ENCODE data around the gene KAZN.
"Not testable (repeated sequence)": the region's sequence is repeated elsewhere in the genome, so short reads cannot be mapped to it uniquely, and the experiment has no call there.

The KAZN gene

DNA sequence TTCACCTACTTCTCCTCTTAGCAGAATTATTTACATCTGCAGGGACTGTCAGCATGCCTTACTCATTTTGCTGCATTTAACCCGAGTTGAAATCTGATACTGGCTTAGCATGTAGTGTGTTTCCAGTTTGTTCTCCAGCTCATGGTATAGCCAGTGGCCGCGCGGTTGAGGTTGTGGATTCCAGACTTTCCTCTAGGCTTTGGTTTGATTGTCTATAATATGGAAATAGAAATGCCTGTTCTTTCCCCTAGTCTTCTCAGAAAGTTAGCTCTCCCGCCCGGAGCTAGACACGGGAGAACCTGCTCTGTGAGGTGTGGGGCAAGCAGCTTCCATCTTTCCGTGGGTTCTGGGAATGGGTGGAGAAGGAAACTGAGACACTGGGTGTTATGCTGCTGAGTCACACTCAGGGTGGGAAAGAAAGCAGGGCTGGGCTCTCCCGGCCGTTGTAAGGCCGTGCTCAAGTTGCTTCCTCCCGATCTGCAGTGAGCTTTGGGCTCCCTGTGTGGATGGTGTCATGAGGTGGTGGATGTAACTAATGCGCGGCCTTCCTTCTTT lies 348.3 kb downstream of the KAZN start:
- no peak for DNase-seq

DNA sequence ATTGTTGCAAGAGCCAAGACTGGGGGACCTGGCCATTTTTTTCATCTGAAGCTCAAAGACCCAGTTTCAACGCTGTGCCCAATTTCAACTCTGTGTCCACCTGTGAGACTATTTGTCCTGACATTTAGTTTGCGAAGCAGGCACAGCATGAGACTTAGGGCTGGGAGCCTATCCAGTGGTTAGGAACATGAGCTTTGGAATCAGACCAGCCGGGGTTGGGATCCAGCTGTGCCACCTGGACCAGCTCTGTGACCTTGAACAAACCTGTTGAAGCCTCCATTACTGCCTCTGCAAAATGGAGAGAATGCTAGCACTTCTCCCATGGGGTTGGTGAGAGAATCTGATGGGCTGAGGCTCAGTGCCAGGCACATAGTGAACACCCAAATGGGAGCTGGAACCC lies 348.9 kb downstream of the KAZN start:
- no peak for DNase-seq

DNA sequence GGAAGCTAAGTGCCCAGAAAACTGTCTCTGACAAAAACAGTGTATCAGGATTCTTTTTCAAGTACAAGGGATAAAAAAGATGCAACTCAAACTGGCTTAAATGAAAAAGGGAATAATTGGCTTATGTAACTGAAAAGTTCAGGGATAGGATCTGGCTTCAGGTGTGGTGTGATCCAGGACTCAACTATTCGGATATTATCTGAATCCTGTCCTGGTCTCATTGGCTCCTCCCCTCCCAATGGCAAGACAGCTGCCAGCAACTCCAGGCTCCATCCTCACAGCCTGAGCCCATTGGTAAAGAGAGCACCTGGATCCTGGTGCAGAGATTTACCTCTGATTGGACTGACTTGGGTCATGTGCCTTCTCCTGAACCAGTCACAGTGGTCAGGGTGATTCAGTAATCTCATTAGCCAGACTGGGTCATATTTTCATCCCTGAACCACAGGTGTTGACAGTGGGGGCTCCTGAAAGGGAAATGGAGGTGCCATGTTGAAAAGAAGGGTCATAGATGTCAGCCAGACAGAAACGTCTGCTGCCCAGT lies 349.7 kb downstream of the KAZN start:
- no peak for DNase-seq

DNA sequence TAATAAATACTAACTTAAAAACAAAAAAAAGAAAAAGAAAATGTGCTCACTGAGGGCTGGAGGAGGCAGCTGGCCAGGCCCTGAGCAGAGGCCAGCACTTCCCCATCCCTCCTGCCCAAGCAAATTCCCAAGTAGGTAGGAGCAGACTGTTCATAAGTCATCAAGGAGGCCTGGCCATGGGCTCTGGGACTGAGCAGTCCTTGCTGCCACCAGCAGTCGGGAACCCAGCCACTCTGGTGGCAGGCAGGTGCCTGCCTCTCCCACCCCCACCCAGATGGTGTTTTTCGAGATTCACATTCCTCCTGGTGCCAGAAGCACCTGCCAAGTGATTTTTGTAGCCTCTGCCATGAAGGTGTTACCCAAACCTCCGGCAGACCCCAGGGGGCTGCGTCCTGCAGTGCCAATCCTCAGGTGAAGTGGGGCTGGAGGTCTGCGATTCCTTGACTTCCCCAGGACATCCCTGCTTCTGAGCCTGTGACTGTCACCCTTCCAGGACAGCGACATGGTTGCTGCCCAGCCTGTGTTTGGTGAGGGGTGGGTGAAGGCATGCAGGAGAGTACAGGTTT lies 350.9 kb downstream of the KAZN start:
- DNase-seq, result no peak

DNA sequence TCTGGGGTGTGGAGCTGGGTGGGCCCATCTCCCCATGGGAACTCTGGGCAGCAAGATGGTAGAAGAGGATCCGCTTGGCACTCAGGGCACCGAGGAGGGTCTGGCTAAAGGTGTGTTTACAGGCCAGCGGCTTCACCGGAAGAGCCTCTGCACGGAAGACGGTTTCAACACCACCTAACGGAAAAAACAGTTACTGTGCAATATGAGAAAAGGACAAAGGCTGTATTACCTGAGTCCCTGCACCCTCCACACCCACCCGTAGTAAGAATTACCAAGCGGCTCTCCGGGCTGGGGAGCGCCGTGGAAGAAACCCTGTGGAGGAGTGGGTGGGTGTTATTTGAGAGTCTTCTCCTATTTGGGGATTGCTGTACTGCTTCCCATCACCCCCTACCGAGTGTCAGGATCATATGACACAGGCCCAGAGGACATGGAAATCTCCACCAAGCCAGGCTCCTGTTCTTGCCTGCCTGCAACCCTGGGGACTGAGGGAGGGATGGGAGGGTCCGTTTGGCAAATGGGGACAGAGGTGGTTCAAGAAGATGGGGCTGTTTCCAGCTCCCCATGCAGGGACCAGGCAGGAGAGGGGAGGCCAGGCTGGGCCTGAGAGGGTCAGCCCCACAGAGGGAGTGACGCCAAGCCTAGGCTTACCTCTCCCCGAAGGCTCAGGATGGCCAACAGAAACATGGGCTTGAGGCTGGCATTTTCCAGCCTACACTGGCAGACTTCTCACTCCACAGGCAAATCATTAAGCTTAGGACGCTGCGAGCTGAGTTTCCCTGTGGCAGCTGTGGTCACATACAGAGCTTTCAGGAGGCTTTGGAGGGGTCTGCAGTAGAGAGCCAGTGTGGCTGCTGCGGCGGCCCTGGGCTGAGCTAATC lies 351.6 kb downstream of the KAZN start:
- no peak for DNase-seq

DNA sequence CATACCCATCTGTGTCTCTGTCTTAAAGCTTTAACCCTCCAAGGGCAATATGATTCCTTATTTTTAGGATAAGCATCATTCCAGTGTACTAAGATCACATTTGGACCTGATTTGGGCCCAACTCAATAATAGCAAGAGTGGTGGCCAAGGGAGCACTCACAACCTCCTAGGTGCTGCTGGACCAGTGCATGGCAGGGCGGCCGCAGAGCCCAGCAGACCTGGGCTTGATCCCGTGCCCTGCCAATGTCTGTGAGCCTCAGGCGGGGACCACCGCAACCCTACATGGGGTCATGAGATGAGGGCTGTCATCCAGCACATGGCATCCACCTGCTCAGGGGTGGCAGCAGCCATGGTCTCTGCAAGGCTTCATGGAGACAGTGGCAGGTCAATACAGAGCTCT lies 353.3 kb downstream of the KAZN start:
- DNase-seq, result no peak

DNA sequence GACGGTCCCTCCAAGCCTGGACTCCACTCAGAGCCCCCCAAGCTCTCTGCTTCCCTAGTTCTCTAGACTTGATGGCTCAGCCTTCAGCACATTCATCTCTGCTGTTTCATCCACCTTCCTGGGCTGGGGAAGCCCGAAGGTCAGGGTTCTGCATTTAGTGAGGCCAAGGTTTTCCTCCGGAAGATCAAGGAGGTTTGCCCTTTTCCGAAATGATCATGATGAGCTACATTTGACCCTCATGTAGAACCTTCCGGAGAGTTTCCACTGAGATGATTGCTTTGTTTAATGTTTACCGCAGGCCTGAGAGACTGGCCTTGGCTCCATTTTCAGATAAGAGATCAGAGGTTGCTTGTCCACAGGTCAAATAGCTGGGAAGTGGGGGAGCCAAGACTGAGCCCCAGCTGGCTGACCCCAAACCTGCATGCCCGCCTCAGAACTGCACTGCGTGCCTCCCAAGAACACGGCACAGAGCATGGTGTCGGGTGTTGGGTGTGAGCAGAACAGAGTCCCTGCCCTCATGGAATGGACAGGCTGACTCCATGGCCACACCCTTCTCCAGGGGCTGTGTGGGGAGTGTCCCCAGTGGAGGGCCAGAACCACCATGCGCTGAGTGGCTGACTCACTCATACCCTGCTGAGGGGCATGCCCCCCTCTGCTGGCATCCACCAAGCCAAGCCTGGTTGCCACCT lies 354.3 kb downstream of the KAZN start:
- DNase-seq, result no peak

DNA sequence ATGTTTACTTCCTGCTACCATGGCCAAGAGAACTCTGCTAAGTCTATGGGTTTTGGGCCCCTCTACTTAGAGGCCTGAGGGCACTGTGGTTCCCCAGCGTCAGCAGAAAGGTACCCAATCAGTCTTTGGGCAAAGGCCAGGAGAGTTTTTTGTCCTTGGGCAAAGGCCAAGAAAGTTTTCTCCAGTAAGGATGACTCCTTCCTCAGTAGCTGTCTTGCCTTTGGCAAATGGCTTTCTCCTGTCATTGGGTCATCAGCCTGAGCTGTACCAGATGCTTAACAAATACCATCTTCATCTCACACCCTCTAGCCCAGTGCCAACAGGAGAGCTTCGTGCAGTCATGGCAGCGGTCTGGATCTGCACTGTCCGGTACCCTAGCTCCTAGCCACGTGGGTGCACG lies 355.7 kb downstream of the KAZN start:
- DNase-seq, result no peak

DNA sequence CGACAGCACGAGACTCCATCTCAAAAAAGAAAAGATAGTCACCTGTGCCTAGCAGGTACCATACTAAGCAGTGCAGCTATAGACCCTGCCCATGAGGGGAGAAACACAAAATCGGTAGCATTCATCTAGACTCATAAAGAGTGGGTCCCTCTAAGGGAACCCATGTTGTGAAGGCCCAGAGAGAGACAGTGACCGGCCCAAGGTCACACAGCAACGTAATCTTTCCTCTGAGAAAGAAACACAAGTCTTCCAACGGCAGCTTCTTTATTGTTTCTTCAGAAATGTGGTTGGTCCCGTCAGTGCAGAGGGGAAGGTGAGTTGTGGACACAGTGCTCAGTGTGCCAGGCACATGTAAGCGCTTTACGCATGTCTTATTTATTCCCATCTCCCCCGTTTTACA lies 356.4 kb downstream of the KAZN start:
- DNase-seq, result no peak

DNA sequence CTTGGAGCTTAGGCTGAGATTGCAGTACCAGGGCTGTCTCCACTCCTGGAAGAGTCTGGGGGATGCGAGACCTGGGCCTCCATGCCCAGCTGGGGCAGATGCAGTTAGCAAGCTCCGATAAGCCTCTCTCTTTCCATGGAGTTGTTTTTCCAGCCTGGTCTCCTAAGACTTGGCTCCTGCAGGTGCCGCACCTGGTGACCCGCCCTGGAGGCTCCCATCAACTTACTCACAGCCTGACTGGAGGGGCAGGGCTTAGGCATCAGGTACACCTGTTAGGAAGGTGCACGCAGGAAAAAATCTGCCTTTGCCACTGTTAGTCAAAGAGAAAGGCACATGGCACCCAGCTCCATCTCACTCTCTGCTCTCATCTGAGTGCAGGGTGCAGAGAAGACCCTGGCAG lies 356.9 kb downstream of the KAZN start:
- DNase-seq, result no peak

DNA sequence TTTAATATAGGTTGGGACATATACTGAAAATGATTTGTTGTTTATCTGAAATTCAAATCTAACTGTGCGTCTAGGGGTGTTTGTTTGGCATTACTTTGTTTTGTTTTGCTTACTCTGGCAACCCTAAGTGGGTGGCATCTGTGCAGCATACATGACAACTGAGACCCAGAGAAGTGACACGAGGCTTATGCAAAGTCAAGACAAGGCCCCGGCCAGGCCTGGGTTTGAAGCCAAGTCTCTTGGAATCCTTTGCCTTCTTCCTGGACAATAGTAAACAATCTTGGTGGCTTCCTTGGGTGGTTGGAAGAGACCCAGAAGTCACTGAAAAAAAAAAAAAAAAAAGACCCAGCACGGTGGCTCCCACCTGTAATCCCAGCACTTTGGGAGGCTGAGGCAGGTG lies 357.5 kb downstream of the KAZN start:
- DNase-seq, result no peak

DNA sequence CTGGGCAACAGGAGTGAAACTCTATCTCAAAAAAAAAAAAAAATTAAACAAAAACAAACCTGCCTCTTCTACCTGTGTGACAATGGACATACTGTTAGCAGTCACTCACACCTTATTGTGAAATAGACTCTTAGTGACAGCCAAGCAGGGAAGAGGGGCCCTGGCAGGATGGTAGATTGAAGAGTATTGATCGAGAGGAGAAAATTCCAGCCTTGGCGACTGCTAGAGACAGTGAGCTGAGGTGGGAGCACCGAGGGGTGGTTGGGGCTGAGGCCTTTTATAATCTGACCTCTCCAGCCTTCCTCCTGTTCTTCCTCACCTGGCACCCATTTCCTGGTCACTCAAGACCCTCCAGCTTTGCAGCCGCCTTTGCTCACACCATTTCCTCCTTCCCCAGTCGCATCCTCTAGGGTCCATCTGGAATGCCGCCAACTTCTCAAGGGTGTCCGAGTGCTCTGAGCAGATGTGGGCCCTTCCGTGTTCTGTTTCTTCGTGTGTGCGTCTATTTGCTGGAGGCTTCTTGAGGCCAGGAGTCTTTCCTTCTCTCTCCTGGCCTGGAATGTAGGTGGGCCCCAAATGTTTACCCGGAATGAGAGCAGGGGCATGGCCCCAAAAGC lies 358.2 kb downstream of the KAZN start:
- no peak for DNase-seq

DNA sequence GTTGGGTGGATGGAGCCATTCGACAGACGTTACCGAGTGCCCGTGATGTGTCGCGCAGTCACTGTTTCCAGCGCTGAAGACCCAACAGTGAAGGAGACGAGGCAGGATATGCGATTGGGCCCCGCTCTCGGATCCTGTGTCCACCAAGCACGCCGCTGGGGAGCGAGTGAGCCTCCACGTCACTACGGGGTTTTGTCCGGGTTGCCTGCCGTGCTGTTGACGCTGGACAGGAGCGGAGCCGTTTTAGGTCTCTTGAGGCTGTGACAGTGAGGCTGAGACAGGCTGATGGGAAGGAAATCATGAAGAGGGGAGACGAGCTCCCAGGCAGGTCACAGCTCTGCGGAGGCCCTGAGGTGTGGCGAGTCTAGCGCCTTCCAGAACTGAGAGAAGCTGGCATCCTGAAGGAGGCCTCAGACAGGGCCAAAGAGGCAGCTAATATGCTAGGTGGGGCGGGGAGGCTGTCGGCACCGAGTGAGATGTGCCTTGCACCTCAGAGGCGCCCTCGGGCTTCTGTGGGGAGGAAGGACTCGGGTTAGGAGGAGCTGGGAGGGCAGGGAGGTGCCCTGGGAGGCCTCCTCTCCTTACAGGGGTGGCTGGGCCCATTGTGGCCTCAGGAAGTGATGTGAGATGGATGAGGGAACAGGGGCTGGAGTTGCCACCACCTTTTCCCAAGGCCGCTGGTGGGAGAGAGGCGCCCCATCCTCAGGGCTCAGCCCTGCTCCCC lies 359.1 kb downstream of the KAZN start:
- DNase-seq, result no peak

DNA sequence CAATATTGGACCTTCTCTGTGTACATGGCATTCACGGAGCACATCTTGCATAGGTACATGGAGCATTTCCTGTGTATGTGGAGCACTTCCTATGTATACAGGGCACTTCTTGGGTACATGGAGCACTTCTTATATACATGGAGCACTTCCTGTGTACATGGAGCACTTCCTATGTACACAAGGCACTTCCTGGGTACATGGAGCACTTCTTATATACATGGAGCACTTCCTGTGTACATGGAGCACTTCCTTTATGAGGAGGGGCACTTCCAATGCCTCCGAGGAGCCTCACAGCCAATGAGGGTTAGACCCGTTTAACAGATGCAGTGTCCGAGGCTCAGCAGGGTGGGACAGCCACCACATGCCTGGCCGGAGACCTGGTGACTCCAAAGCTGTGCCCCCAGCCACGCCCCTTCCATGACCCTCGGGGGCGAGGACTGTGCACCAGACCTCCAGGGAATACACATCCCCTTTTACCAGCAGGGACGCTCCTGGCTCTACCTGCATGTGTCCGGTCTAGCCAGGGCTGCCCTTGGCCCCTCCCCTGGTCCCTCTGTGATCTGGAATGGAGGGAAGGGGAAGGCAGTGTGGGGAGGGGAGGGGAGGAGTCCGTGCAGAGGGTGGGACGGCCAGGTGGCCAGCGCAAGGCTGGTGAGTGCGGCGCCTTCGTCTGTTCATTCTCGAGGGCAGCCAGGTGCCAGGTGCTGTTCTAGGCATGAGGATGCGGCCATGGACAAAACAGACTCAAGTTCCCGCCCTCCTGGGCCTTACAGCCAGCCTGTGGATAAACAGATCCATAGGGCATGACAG lies 360.0 kb downstream of the KAZN start:
- DNase-seq, result no peak

DNA sequence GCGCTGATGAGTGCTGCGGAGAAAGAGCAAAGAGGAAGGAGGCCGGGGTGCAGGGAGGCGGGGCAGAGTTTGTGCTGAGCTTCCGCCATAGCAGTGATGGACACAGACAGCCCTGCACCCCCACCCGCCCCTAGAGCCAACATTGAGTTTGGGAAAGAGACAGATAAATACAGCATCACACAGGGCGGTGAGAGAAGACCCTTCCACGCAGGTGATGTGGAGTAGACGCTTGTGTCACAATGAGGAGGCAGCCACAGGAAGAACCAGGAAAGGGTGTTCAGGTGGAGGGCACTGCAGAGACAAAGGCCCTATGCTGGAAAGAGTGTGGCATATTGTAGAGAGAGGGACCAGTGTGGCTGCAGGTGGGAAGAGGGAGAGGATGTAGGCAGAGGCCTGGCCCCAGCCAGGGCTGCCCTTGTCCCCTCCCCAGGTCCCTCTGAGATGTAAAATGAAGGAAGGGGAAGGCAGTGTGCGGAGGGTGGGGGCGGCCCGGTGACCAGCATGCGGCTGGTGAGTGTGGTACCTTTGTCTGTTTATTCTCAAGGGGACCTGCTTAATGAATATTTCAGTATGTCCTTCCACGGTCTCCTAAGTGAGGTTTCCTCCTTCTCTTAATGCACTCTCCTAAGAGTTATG lies 360.7 kb downstream of the KAZN start:
- DNase-seq, result no peak

DNA sequence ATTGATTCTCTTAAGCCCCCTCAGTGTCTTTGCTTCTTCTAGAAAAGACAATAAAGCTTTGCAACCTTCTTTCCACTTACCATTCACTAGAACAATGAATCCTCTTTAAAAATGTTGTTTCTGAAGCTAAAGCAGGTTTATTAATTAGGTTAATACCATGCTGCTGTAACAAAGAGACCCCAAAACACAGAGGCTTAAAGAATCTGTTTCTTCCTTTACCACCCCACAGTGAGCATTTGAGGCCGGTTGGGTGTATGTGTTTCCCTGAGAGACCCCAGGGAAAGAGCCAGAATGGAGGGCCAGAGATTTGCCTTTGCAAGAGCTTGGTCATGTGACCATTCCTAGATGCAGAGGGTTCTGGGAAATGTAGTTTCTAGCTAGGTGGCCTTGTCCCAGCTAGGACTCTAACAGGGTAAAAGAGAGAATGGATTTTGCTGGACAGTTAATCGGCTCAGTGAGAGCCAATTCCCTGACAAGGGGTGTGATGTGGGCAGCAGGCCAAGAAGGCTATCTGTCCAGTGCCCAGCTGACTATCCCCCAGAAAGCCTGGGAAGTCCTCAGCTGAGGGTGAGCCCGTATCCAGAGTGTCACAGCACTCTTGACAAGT lies 363.3 kb downstream of the KAZN start:
- DNase-seq, result no peak

DNA sequence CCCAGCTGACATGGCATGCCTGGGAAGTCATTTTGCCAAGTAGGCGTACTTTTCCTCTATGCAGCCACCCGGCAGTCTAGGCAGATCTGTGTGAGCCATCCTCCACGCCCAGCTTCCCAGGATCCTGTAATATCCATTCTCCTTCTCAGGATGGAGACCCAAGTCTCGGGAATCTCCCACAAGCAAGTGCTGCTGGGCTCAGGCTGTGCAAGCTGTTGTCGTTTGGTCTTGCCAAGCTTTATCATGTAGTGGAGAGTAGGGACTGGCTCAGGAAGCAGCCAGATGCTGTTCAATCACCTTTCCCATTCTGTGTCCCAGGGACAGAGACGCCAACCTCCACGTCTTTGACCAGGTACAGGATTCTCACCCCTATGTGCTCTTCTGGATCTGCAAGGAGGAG lies 363.9 kb downstream of the KAZN start:
- no peak for DNase-seq

DNA sequence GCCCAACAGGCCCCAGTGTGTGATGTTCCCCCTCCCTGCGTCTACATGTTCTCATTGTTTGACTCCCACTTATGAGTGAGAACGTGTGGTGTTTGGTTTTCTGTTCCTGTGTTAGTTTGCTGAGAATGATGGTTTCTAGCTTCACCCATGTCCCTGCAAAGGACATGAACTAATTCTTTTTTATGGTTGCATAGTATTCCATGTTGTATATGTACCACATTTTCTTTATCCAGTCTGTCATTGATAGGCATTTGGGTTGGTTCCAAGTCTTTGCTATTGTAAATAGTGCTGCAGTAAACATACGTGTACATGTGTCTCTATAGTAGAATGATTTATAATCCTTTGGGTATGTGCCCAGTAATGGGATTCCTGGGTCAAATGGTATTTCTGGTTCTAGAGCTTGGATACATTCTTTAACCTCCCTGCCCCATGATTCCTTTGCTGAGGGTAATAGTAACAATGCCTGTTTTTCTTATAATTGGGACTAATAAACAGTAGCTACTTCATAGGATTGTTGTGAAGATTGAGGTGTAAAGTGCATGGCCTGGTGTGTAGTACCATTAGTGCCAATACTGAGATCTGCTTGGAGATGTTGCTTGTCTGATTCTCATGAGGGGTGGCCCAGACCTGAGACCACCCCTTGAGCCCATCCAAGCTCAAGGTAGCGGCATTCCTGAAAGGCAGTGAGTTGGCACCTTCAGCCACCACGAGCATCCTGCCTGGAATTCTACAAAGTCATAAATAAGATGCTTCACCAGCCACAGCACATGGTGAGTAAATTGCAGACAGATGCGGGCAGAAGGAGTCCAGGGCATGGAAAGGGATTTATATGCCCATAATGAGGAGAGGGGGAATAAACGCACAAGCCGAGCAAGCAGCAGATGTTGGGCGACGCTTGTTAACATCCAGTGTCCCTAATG lies 365.6 kb downstream of the KAZN start:
- DNase-seq, result not testable (repeated sequence)

DNA sequence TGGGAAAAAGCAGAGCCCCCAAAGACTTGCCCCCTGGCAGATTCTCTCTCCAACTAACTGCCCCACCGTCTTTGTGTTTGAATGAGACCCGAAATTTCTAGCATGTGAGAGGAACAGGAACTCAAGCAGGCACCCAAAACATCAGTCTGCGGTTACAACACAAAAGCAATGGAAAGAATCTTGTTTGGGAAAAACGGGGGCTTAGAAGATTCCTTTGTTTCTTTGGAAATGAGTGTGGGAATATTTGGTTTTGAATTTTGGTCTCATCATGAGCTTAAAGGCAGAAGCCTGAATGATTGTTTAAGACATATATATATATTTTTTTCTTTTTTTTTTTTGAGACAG lies 366.2 kb downstream of the KAZN start:
- no peak for DNase-seq
